Peyer's patch (tissue), 4 donors: Measurements from ENCODE around the gene PRICKLE1.

Source experiments
- CTCF ChIP-seq, 6 experiments: fragments of 450-650 bp in 4 of 6; fragments of 200-600 bp in 2 of 6; sonication (generic) in 1 of 6; IDR thresholded peaks; one replicate each; pipeline ENCODE4 v1.5.1; 2017 to 2019; ENCODE audit warnings: antibody characterized with exemption in 6 of 6, mild to moderate bottlenecking in 3 of 6, moderate library complexity in 1 of 6
- POLR2A ChIP-seq, 2 donors: fragments of 450-650 bp; IDR thresholded peaks; one replicate each; pipeline ENCODE4 v1.5.1; 2017; ENCODE audit warnings: antibody characterized with exemption in 2 of 2, mild to moderate bottlenecking in 2 of 2, moderate library complexity in 2 of 2

- TF ChIP-seq POLR2A (IDR thresholded peaks at IDR 0.05) (no peak), CTCF (IDR thresholded peaks at IDR 0.05) (no peak)
These were observed 25.0 kb downstream of the PRICKLE1 start for GRCh38 chr12:42564556-42564955.
